GM23248 (cell line): Measurements from ENCODE around the gene ZNF219. TPM values are rescaled to one million over a fixed set of nuclear protein-coding genes. Genes with fewer than 3 reads are reported as not detected.

Experiments
- DNase-seq: peaks from one replicate; pipeline ENCODE4 v3.0.0-alpha.2; 2015
- H2AFZ ChIP-seq: fragments of 200-600 bp; sonication (generic); 2 replicates; pipeline ENCODE4 v1.6.1; 2016; ENCODE audit warnings: antibody characterized with exemption
- H3F3A ChIP-seq: fragments of 200-600 bp; sonication (generic); 2 replicates; pipeline ENCODE4 v1.6.1; 2016; ENCODE audit warnings: mild to moderate bottlenecking, antibody characterized with exemption, mixed run types; ENCODE audit not compliant: insufficient read depth
- H3K27ac ChIP-seq: fragments of 200-600 bp; sonication (generic); 2 replicates; pipeline ENCODE4 v1.5.1; 2016; ENCODE audit warnings: mild to moderate bottlenecking
- H3K27me3 ChIP-seq: fragments of 200-600 bp; sonication (generic); replicated peaks from 2 replicates; pipeline ENCODE4 v1.6.1; 2016; ENCODE audit warnings: mild to moderate bottlenecking; ENCODE audit not compliant: insufficient read depth
- H3K36me3 ChIP-seq: fragments of 200-600 bp; sonication (generic); 2 replicates; pipeline ENCODE4 v1.6.1; 2016; ENCODE audit warnings: low read depth, mild to moderate bottlenecking
- H3K4me1 ChIP-seq: fragments of 200-600 bp; sonication (generic); 2 replicates; pipeline ENCODE4 v1.6.1; 2016; ENCODE audit warnings: mild to moderate bottlenecking; ENCODE audit not compliant: insufficient read depth
- H3K4me2 ChIP-seq: fragments of 200-600 bp; sonication (generic); one replicate; pipeline ENCODE4 v1.6.1; 2016; ENCODE audit warnings: mild to moderate bottlenecking; ENCODE audit not compliant: unreplicated experiment
- H3K4me3 ChIP-seq: fragments of 200-600 bp; sonication (generic); 2 replicates; pipeline ENCODE4 v1.5.1; 2016; ENCODE audit warnings: mild to moderate bottlenecking
- H3K79me2 ChIP-seq: fragments of 200-600 bp; sonication (generic); 2 replicates; pipeline ENCODE4 v1.6.1; 2016; ENCODE audit warnings: mild to moderate bottlenecking; ENCODE audit not compliant: insufficient read depth
- H3K9ac ChIP-seq: fragments of 200-600 bp; sonication (generic); 2 replicates; pipeline ENCODE4 v1.6.1; 2016; ENCODE audit warnings: mild to moderate bottlenecking
- H3K9me2 ChIP-seq: fragments of 200-600 bp; sonication (generic); 2 replicates; pipeline ENCODE4 v1.6.1; 2016; ENCODE audit warnings: mixed run types, mild to moderate bottlenecking, moderate library complexity; ENCODE audit not compliant: insufficient read depth
- H3K9me3 ChIP-seq: fragments of 200-600 bp; sonication (generic); one replicate; pipeline ENCODE4 v1.6.1; 2017; ENCODE audit warnings: low read depth
- H4K20me1 ChIP-seq: fragments of 200-600 bp; sonication (generic); 2 replicates; pipeline ENCODE4 v1.6.0; 2016; ENCODE audit not compliant: insufficient read depth
- EZH2 ChIP-seq: fragments of 200-600 bp; sonication (generic); IDR thresholded peaks from 2 replicates; pipeline ENCODE4 v1.6.1; 2018; ENCODE audit warnings: antibody characterized with exemption, mild to moderate bottlenecking; ENCODE audit not compliant: insufficient read depth, poor library complexity, severe bottlenecking
- EZH2phosphoT487 ChIP-seq: fragments of 200-600 bp; sonication (generic); IDR thresholded peaks from 2 replicates; pipeline ENCODE4 v1.6.1; 2018; ENCODE audit warnings: antibody characterized with exemption, moderate library complexity, mild to moderate bottlenecking, low read depth; ENCODE audit not compliant: insufficient read depth
- WGBS, 2 experiments: methylation state at CpG; one replicate each; pipeline ENCODE4 v1.1.6; 2015 to 2017; ENCODE audit warnings: low lambda C conversion rate in 2 of 2, low coverage in 1 of 2; ENCODE audit errors: missing lambda C conversion rate in 2 of 2; 5-methylcytosine and 5-hydroxymethylcytosine counted together
- in situ Hi-C: fragments of 300-500 bp; cut with MboI; formaldehyde crosslinking; loops from 2 replicates; pipeline ENCODE4 v1.15.0; 2020
- polyA plus RNA-seq: library from polyadenylated mRNA; unstranded; fragments of >200 nt; fragmentation: Nextera tagmentation; extraction: Ambion mirVana; gene quantifications from 2 replicates; pipeline ENCODE4 v1.2.1, GENCODE V29; 2016
- total RNA-seq: library from RNA; depleted of rRNA; stranded (reverse); fragments of >200 nt; shearing (Covaris generic); gene quantifications from 2 replicates; pipeline ENCODE4 v1.2.3, GENCODE V29; 2014

ZNF219 gene
- total and polyA plus RNA-seq, 2 experiments from 2014 or later = 1.6 to 15.9 TPM

- DNase-seq = no peak
- H4K20me1 ChIP-seq = no peaks in the 10 kb centered on the region
- peaks cover 56% of the 10 kb centered on the region for H3F3A ChIP-seq
- TF ChIP-seq EZH2phosphoT487 (no peak), EZH2 (no peak)
- H3K9ac ChIP-seq = no peak overlapping the region
- no peak overlapping the region for H3K4me3 ChIP-seq
- no peaks in the 10 kb centered on the region for H3K9me3 ChIP-seq
- H3K27ac ChIP-seq = peak overlapping the region; percentile 95; the same call in 1 of the 2 replicates
- no peaks in the 10 kb centered on the region for H3K27me3 ChIP-seq
- H3K4me1 ChIP-seq = peaks cover 32% of the 10 kb centered on the region
- H3K4me2 ChIP-seq = no peak overlapping the region
- 72 to 75% methylated on average over 4 of the region's 4 CpGs for WGBS, 2 experiments
- H3K79me2 ChIP-seq = no peaks in the 10 kb centered on the region
- H3K9me2 ChIP-seq = no peaks in the 10 kb centered on the region
- H2AFZ ChIP-seq = no peak overlapping the region
- in situ Hi-C loops = no loop called here
- peaks cover 15% of the 10 kb centered on the region; the same call in 1 of the 2 replicates for H3K36me3 ChIP-seq
Observed at GRCh38 chr14:21088687-21089086, 9.8 kb downstream of the ZNF219 start.

GRCh38 chr14:21087294-21088091 lies 11.0 kb downstream of the ZNF219 start:
- H3K9ac ChIP-seq = peak overlapping the region; percentile 74

GRCh38 chr14:21086908-21087293 lies 11.6 kb downstream of the ZNF219 start:
- H3K27me3 ChIP-seq = no peaks in the 10 kb centered on the region
- H3F3A ChIP-seq = peaks cover 62% of the 10 kb centered on the region
- peaks cover 25% of the 10 kb centered on the region for H3K36me3 ChIP-seq
- H3K79me2 ChIP-seq = no peaks in the 10 kb centered on the region
- peaks cover 32% of the 10 kb centered on the region for H3K4me1 ChIP-seq
- no peak overlapping the region for H3K4me2 ChIP-seq
- H3K9me2 ChIP-seq = no peaks in the 10 kb centered on the region
- no peak for DNase-seq
- in situ Hi-C loops = no loop called here
- no peaks in the 10 kb centered on the region for H3K9me3 ChIP-seq
- H2AFZ ChIP-seq = no peak overlapping the region
- 42 to 45% methylated on average over 4 of the region's 4 CpGs for WGBS, 2 experiments
- H3K9ac ChIP-seq = peak overlapping the region; percentile 74
- TF ChIP-seq EZH2phosphoT487 (no peak), EZH2 (no peak)
- no peaks in the 10 kb centered on the region for H4K20me1 ChIP-seq
- no peak overlapping the region for H3K4me3 ChIP-seq
- H3K27ac ChIP-seq = peak overlapping the region; percentile 95

More at GRCh38 chr14:21087294-21088091, 11.0 kb downstream of the ZNF219 start:
- H3K4me2 ChIP-seq = no peak overlapping the region
- no peaks in the 10 kb centered on the region for H3K9me2 ChIP-seq
- no peak overlapping the region for H2AFZ ChIP-seq
- TF ChIP-seq EZH2 (no peak), EZH2phosphoT487 (no peak)
- DNase-seq = peak; percentile 98
- H3F3A ChIP-seq = peaks cover 62% of the 10 kb centered on the region
- peak overlapping the region; percentile 95 for H3K27ac ChIP-seq
- H3K9me3 ChIP-seq = no peaks in the 10 kb centered on the region
- in situ Hi-C loops = no loop called here
- peaks cover 32% of the 10 kb centered on the region for H3K4me1 ChIP-seq
- 4 to 9% methylated on average over 16 to 19 of the region's 19 CpGs for WGBS, 2 experiments
- no peaks in the 10 kb centered on the region for H4K20me1 ChIP-seq
- no peaks in the 10 kb centered on the region for H3K27me3 ChIP-seq
- no peak overlapping the region for H3K4me3 ChIP-seq
- H3K79me2 ChIP-seq = no peaks in the 10 kb centered on the region
- H3K36me3 ChIP-seq = peaks cover 22% of the 10 kb centered on the region

- Histone ChIP-seq H3K9me3 (no peaks in the 10 kb centered on the region), H3F3A (peaks cover 56% of the 10 kb centered on the region), H3K27ac (peak overlapping the region; percentile 95), H3K4me1 (peaks cover 32% of the 10 kb centered on the region), H3K4me3 (no peak overlapping the region), H3K36me3 (peaks cover 25% of the 10 kb centered on the region), H3K79me2 (no peaks in the 10 kb centered on the region), H4K20me1 (no peaks in the 10 kb centered on the region), H2AFZ (no peak overlapping the region), H3K27me3 (no peaks in the 10 kb centered on the region), H3K4me2 (no peak overlapping the region), H3K9ac (peak overlapping the region; percentile 39; the same call in 1 of the 2 replicates), H3K9me2 (no peaks in the 10 kb centered on the region)
- 82 to 85% methylated on average over 16 to 17 of the region's 17 CpGs for whole genome bisulfite sequencing, 2 experiments
- peak; percentile 85 for DNase-seq
- in situ Hi-C loops = no loop called here
- TF ChIP-seq EZH2 (no peak), EZH2phosphoT487 (no peak)
Observed at GRCh38 chr14:21084998-21085853, 13.2 kb downstream of the ZNF219 start.
